Esophagus muscularis mucosa (tissue), 4 donors: ENCODE results near the gene NFAT5. TPM values are rescaled to one million over a fixed set of nuclear protein-coding genes. Genes with fewer than 3 reads are reported as not detected.
A peak's percentile ranks its signal among the peaks of the same experiment; 100 is the strongest.
"Not testable (repeated sequence)": the region's sequence is repeated elsewhere in the genome, so short reads cannot be mapped to it uniquely, and the experiment has no call there.

Experiments
- DNase-seq: peaks from one replicate; pipeline ENCODE4 v3.0.0-alpha.2; 2017; ENCODE audit errors: extremely low spot score
- H3K27ac ChIP-seq, 4 donors: fragments of 200-600 bp; sonication (generic); replicated peaks in 1 of 4; 1 replicate in 3 of 4; 2 replicates in 1 of 4; pipeline ENCODE4 v1.5.1; 2016 to 2019; ENCODE audit warnings: mild to moderate bottlenecking in 1 of 4
- H3K27me3 ChIP-seq, 4 donors: fragments of 200-600 bp; sonication (generic); one replicate each; pipeline versions ENCODE4 v1.5.1 to v1.6.0; 2016 to 2019
- H3K36me3 ChIP-seq, 4 donors: fragments of 200-600 bp; sonication (generic); one replicate each; pipeline ENCODE4 v1.5.1; 2016 to 2019
- H3K4me1 ChIP-seq, 4 donors: fragments of 200-600 bp; sonication (generic); one replicate each; pipeline ENCODE4 v1.5.1; 2016 to 2019
- H3K4me3 ChIP-seq, 4 donors: fragments of 200-600 bp; sonication (generic); 1 replicate in 2 of 4; 2 replicates in 2 of 4; pipeline ENCODE4 v1.5.1; 2016 to 2019; ENCODE audit warnings: mild to moderate bottlenecking in 4 of 4, moderate library complexity in 1 of 4
- H3K9me3 ChIP-seq, 4 donors: fragments of 200-600 bp; sonication (generic); 1 replicate in 3 of 4; 2 replicates in 1 of 4; pipeline ENCODE4 v1.5.1; 2016 to 2019
- EP300 ChIP-seq: sonication (generic); formaldehyde crosslinking; IDR thresholded peaks from one replicate; pipeline ENCODE4 v1.6.1; 2017; ENCODE audit warnings: antibody characterized with exemption
- POLR2A ChIP-seq: fragments of 450-650 bp; IDR thresholded peaks from one replicate; pipeline ENCODE4 v1.6.1; 2017; ENCODE audit warnings: antibody characterized with exemption, moderate library complexity, mild to moderate bottlenecking, low read depth
- POLR2AphosphoS5 ChIP-seq, 2 donors: sonication (generic); formaldehyde crosslinking; IDR thresholded peaks; one replicate each; pipeline ENCODE4 v1.6.1; 2017; ENCODE audit warnings: antibody characterized with exemption in 2 of 2
- whole genome bisulfite sequencing: methylation state at CpG from one replicate; pipeline ENCODE4 v1.1.5; 2018; 5-methylcytosine and 5-hydroxymethylcytosine counted together
- intact Hi-C: fragments of 100-400 bp; cut with DNase I; formaldehyde crosslinking; loops from one replicate; pipeline ENCODE4 v1.15.1; 2023
- total RNA-seq, 4 donors: library from RNA; depleted of rRNA; stranded (reverse); fragments of >200 nt; gene quantifications; one replicate each; pipeline versions ENCODE4 v1.1.0 to v1.2.1, GENCODE V29; 2016
- TF ChIP-seq, protein P1 (sequence below), 3 experiments: fragments of 200-600 bp in 2 of 3; fragments of 450-650 bp in 1 of 3; sonication (generic) in 2 of 3; IDR thresholded peaks; one replicate each; pipeline ENCODE4 v1.5.1; 2017 to 2019; ENCODE audit warnings: antibody characterized with exemption in 3 of 3, mild to moderate bottlenecking in 2 of 3, moderate library complexity in 1 of 3

Gene NFAT5
- total RNA-seq, 4 donors from 2014 or later, result 47.1 to 68.4 (median 59.6) TPM

DNA sequence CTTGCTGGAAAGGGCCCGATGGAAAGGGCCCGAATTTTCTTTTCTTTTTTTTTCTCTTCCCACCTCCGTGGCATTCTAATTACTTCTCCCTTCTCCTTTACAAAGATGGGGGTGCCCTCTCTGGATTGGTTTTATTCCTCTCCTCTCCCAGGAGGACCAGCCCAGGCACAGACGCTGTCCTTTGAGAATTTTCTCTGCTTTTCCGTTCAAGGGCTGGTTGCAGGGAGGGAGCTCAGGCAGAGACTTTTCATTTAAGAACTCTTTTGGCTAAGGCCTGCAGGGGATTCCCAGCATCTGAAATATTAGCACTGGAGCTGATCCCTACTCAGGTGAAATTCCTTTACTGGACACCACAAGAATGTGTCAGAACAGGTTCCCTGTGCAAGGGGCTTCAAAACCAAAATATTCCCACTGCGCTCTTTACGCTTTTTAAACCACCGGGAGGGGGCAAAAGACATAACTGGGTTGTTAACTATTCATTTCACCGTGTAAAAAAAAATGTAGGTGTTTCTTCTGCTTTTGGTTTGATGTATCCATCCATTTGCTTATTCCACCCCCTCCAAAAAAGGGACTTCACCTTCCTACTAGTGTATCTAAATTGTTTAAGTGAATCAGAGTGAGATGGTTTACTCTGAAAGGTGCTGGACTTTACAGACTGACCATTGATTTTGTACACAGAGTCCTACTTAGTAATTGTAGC is 1.4 kb downstream of the NFAT5 start:
- no peak for DNase-seq
- Histone ChIP-seq H3K4me3 (peak overlapping the region; percentile 71 to 98 (median 92)), H3K4me1 (peaks cover 28 to 63% (median 60%) of the 10 kb centered on the region in 4 donors), H3K27me3 (no peaks in the 10 kb centered on the region), H3K27ac (peak overlapping the region; percentile 98 to 99 (median 99)), H3K36me3 (no peaks in the 10 kb centered on the region), H3K9me3 (no peaks in the 10 kb centered on the region)
- 2% methylated on average over 9 of the region's 9 CpGs for WGBS
- TF ChIP-seq POLR2A (no peak), EP300 (no peak), POLR2AphosphoS5 (IDR thresholded peaks at IDR 0.05) (no peak)
- TF ChIP-seq, protein P1, sequence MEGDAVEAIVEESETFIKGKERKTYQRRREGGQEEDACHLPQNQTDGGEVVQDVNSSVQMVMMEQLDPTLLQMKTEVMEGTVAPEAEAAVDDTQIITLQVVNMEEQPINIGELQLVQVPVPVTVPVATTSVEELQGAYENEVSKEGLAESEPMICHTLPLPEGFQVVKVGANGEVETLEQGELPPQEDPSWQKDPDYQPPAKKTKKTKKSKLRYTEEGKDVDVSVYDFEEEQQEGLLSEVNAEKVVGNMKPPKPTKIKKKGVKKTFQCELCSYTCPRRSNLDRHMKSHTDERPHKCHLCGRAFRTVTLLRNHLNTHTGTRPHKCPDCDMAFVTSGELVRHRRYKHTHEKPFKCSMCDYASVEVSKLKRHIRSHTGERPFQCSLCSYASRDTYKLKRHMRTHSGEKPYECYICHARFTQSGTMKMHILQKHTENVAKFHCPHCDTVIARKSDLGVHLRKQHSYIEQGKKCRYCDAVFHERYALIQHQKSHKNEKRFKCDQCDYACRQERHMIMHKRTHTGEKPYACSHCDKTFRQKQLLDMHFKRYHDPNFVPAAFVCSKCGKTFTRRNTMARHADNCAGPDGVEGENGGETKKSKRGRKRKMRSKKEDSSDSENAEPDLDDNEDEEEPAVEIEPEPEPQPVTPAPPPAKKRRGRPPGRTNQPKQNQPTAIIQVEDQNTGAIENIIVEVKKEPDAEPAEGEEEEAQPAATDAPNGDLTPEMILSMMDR (IDR thresholded peaks at IDR 0.05), result peak in 1 of 3 experiments; percentile 23
- intact Hi-C loops, result loop anchor here (5.0 to 10.0 kb wide), 3 partner anchors 142 to 188 kb away; partner anchors contain the start of genes CYB5B and NOB1

DNA sequence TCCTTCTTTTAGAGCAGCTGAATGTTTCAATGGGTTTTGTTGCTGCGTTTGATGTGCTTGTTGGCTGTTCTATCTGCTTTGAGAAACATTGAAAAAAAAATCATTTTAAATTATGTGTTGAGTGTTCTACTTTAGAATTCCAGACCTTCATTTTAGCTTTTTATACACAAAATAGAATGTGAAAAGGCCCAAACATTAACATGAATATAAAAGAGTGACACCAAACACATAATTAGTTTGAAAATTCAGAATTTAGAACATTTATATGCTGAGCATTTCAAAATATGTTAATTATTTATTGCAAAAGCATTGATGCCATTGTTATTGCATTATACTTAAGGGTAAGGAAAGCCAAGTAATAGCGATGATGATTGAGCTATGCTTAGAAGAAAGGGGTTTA is 2.9 kb downstream of the NFAT5 start:
- H3K9me3 ChIP-seq, result no peaks in the 10 kb centered on the region
- peaks cover 28 to 74% (median 64%) of the 10 kb centered on the region in 4 donors for H3K4me1 ChIP-seq
- 59% methylated on average over 2 of the region's 2 CpGs for WGBS
- TF ChIP-seq POLR2A, result no peak
- no peak for TF ChIP-seq POLR2AphosphoS5 (IDR thresholded peaks at IDR 0.05)
- no peak for TF ChIP-seq EP300
- TF ChIP-seq, protein P1 (IDR thresholded peaks at IDR 0.05), result no peak
- H3K36me3 ChIP-seq, result no peaks in the 10 kb centered on the region
- intact Hi-C loops, result loop anchor here (5.0 to 10.0 kb wide), 3 partner anchors 144 to 186 kb away; partner anchors contain the start of genes CYB5B and NOB1
- DNase-seq, result no peak
- H3K27ac ChIP-seq, result peak overlapping the region; percentile 1 to 99 (median 52)
- no peaks in the 10 kb centered on the region for H3K27me3 ChIP-seq
- H3K4me3 ChIP-seq, result peak overlapping the region; percentile 71 to 98 (median 92)

DNA sequence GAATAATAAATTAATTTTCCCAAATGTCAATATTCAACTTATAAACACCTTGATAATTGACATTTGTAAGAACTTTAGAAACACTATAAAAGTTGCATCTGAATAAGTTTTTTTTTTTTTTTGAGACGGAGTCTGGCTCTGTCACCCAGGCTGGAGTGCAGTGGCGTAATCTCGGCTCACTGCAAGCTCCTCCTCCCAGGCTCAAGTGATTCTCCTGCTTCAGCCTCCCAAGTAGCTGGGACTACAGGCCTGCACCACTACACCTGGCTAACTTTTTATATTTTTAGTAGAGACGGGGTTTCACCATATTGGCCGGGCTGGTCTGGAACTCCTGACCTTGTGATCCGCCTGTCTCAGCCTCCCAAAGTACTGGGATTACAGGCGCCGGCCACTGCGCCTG is 13.0 kb downstream of the NFAT5 start:
- H3K36me3 ChIP-seq, H3K4me3 ChIP-seq, intact Hi-C loops, DNase-seq, H3K9me3 ChIP-seq, H3K27me3 ChIP-seq, H3K27ac ChIP-seq: not testable (repeated sequence)
- WGBS, result 85% methylated on average over 9 of the region's 9 CpGs
- peaks cover 9 to 60% (median 52%) of the 10 kb centered on the region in 4 donors for H3K4me1 ChIP-seq

DNA sequence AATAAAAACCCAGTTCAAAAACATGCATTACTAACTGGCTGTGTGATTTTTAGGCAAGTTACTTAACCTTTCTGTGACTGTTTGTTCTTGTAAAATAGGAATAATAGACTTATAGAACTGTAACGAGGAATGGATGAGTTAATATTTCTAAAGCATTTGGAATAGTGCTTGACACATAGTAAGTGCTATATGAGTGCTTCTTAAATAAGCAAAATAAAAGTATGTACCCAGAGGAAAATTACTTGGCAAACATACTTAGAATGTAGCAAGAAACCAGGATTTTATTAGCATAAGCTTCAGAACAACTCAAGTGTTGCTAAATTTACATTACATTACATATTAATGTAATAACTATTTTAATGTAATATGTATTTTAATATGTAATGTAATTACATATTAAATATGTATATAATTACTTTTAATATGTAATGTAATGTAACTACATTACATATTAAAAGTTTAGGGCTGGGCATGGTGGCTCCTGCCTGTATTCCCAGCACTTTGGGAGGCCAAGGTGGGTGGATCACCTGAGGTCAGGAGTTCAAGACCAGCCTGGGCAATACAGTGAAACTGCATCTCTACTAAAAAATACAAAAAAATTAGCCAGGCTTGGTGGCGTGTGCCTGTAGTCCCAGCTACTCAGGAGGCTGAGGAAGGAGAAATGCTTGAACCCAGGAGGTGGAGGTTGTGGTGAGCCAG is 14.2 kb downstream of the NFAT5 start:
- intact Hi-C loops, result no loop called here
- TF ChIP-seq POLR2AphosphoS5 (IDR thresholded peaks at IDR 0.05) (no peak), EP300 (no peak)

DNA sequence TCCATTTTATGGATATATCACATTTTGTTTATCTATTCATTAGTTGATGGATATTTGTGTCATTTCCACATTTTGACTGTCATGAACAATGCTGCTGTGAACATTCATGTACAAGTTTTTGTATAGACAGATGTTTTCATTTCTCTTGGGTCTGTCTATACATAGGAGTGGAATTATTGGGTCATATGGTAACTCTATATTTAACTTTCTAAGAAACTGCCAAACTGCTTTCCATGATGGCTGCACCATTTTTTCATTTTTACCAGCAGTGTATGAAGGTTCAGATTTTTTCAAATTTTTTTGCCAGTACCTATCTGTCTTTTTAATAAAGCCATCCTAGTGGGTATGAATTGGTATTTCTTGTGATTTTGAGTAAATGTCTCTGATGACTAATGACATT is 15.5 kb downstream of the NFAT5 start:
- TF ChIP-seq EP300, result no peak
- TF ChIP-seq POLR2AphosphoS5 (IDR thresholded peaks at IDR 0.05), result no peak
- no peak for TF ChIP-seq POLR2A
- TF ChIP-seq, protein P1 (IDR thresholded peaks at IDR 0.05), result no peak
- no peaks in the 10 kb centered on the region for H3K9me3 ChIP-seq
- no peak for DNase-seq
- no peaks in the 10 kb centered on the region for H3K36me3 ChIP-seq
- intact Hi-C loops, result no loop called here
- H3K4me3 ChIP-seq, result no peak overlapping the region
- no peaks in the 10 kb centered on the region for H3K27me3 ChIP-seq
- H3K27ac ChIP-seq, result no peak overlapping the region
- H3K4me1 ChIP-seq, result peaks cover 9 to 62% (median 54%) of the 10 kb centered on the region in 4 donors

More for the DNA sequence above, 14.2 kb downstream of the NFAT5 start:
- Histone ChIP-seq H3K9me3 (no peaks in the 10 kb centered on the region), H3K4me3 (no peak overlapping the region), H3K36me3 (no peaks in the 10 kb centered on the region), H3K4me1 (peaks cover 9 to 60% (median 52%) of the 10 kb centered on the region in 4 donors), H3K27ac (peak overlapping the region in 1 of 4 donors; percentile 5), H3K27me3 (no peaks in the 10 kb centered on the region)
- DNase-seq, result no peak
- 68% methylated on average over 2 of the region's 2 CpGs for WGBS

DNA sequence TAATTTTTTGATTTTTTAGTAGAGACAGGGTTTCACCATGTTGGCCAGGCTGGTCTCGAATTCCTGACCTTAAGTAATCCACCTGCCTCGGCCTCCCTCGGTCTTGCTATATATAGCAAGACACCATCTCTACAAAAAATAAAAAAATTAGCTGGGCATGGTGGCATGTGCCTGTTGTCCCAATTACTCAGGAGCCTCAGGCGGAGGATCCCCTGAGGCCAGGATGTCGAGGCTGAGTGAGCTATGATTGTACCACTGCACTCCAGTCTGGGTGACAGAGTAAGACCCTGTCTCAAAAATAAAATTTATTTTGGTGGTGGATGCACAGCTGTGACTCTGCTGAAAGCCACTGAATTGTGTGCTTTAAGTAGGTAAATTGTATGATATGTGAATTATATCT is 18.7 kb downstream of the NFAT5 start:
- H3K27me3 ChIP-seq, H3K36me3 ChIP-seq, H3K27ac ChIP-seq, DNase-seq, H3K9me3 ChIP-seq, intact Hi-C loops, H3K4me3 ChIP-seq: not testable (repeated sequence)
- peaks cover 5 to 39% (median 31%) of the 10 kb centered on the region in 4 donors for H3K4me1 ChIP-seq
- 97% methylated on average over 5 of the region's 5 CpGs for WGBS
